HFFc6 (cell line): ENCODE results near the gene CDHR1. TPM values are rescaled to one million over a fixed set of nuclear protein-coding genes. Genes with fewer than 3 reads are reported as not detected.

Experiments
- DNase-seq: peaks from one replicate; pipeline ENCODE4 v3.0.0-alpha.2; 2018
- H3K27ac Mint-ChIP-seq: 2 replicates; pipeline ENCODE4 v1.8.0; 2020; ENCODE audit warnings: mild to moderate bottlenecking, mixed read lengths
- H3K27me3 Mint-ChIP-seq: 2 replicates; pipeline ENCODE4 v1.8.0; 2021; ENCODE audit warnings: mild to moderate bottlenecking, moderate library complexity, mixed read lengths; ENCODE audit not compliant: insufficient read depth
- H3K36me3 Mint-ChIP-seq: 2 replicates; pipeline ENCODE4 v1.8.0; 2021; ENCODE audit warnings: low read depth, mixed read lengths
- H3K4me1 Mint-ChIP-seq: 2 replicates; pipeline ENCODE4 v1.8.0; 2020; ENCODE audit warnings: low read depth, mixed read lengths
- H3K4me3 Mint-ChIP-seq: 2 replicates; pipeline ENCODE4 v1.8.0; 2020; ENCODE audit warnings: mild to moderate bottlenecking, moderate library complexity, mixed read lengths
- H3K9me3 Mint-ChIP-seq: 2 replicates; pipeline ENCODE4 v1.8.0; 2020; ENCODE audit warnings: mild to moderate bottlenecking, mixed read lengths
- total RNA-seq, 6 experiments: library from RNA; stranded (reverse); fragmentation: NEBNext Ultra II Directional; extraction: Animal tissue kit (Norgen Biotek cat#: 25700); gene quantifications; 2 replicates in 1 of 6; 3 replicates in 5 of 6; pipeline ENCODE4 v1.2.3, GENCODE V29; 2021
- TF ChIP-seq, protein P1 (sequence below): fragments of 200-600 bp; sonication (generic); IDR thresholded peaks from 2 replicates; pipeline ENCODE4 v1.5.0; 2021; ENCODE audit warnings: antibody characterized with exemption, mild to moderate bottlenecking

The CDHR1 gene
- total RNA-seq, 6 experiments from 2014 or later, result not detected

DNA sequence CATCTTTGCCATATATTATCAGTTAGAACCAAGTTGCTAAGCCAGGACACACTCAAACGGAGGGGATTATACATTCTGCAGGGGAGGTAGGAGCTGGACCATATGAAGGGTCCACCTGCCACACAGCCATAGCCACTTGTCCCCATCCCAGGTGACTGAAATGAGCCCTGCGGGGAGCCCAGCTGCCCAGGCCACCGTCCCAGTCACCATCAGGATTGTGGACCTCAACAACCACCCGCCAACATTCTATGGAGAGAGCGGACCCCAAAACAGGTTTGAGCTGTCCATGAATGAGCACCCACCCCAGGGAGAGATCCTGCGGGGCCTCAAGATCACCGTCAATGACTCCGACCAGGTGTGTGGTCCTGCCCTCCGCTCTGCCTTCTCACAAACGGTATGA is 13.7 kb downstream of the CDHR1 start:
- DNase-seq, result no peak
- H3K4me3 Mint-ChIP-seq, result no peak overlapping the region
- no peak overlapping the region for H3K27ac Mint-ChIP-seq
- peaks cover 23% of the 10 kb centered on the region for H3K27me3 Mint-ChIP-seq
- H3K9me3 Mint-ChIP-seq, result no peaks in the 10 kb centered on the region
- TF ChIP-seq, protein P1, sequence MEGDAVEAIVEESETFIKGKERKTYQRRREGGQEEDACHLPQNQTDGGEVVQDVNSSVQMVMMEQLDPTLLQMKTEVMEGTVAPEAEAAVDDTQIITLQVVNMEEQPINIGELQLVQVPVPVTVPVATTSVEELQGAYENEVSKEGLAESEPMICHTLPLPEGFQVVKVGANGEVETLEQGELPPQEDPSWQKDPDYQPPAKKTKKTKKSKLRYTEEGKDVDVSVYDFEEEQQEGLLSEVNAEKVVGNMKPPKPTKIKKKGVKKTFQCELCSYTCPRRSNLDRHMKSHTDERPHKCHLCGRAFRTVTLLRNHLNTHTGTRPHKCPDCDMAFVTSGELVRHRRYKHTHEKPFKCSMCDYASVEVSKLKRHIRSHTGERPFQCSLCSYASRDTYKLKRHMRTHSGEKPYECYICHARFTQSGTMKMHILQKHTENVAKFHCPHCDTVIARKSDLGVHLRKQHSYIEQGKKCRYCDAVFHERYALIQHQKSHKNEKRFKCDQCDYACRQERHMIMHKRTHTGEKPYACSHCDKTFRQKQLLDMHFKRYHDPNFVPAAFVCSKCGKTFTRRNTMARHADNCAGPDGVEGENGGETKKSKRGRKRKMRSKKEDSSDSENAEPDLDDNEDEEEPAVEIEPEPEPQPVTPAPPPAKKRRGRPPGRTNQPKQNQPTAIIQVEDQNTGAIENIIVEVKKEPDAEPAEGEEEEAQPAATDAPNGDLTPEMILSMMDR, result no peak
- no peaks in the 10 kb centered on the region for H3K4me1 Mint-ChIP-seq
- H3K36me3 Mint-ChIP-seq, result no peaks in the 10 kb centered on the region

DNA sequence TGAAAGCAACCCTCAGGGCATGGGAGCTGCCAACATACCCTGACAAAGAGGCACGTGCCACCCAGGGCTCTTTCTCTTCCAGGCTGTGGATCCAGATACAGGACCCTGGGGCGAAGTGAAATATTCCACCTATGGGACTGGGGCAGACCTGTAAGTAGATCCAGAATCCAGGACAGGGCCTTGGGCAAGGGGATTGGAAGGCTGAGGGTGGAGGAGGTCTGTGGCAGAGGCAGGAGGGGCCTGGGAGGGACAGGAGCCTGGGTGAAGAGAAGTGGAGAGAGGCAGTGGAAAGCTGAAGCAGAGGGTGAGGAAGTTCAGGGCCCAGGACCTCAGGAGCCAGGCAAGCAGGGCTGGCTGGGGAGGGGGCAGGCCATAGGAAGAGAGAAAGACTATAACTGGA is 17.2 kb downstream of the CDHR1 start:
- TF ChIP-seq, protein P1, result no peak

DNA sequence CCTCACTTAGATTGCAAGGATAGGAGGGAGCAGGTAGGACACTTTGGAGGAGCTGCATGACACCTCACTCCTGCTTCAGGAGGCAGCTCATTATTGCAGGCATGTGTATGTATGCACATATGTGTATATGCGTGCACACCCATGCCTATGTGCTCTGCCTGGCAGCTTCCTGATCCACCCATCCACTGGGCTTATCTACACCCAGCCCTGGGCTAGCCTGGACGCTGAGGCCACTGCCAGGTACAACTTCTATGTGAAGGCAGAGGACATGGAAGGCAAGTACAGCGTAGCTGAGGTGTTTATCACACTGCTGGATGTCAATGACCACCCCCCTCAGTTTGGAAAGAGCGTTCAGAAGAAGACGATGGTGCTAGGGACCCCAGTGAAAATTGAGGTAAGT is 17.7 kb downstream of the CDHR1 start:
- TF ChIP-seq, protein P1, result no peak
- no peaks in the 10 kb centered on the region for H3K4me1 Mint-ChIP-seq
- H3K27me3 Mint-ChIP-seq, result peaks cover 20% of the 10 kb centered on the region
- no peak overlapping the region for H3K4me3 Mint-ChIP-seq
- H3K9me3 Mint-ChIP-seq, result no peaks in the 10 kb centered on the region
- DNase-seq, result no peak
- no peak overlapping the region for H3K27ac Mint-ChIP-seq
- H3K36me3 Mint-ChIP-seq, result no peaks in the 10 kb centered on the region

More for the DNA sequence above, 17.2 kb downstream of the CDHR1 start:
- no peaks in the 10 kb centered on the region for H3K4me1 Mint-ChIP-seq
- H3K27ac Mint-ChIP-seq, result no peak overlapping the region
- H3K9me3 Mint-ChIP-seq, result no peaks in the 10 kb centered on the region
- DNase-seq, result no peak
- no peak overlapping the region for H3K4me3 Mint-ChIP-seq
- peaks cover 22% of the 10 kb centered on the region for H3K27me3 Mint-ChIP-seq
- no peaks in the 10 kb centered on the region for H3K36me3 Mint-ChIP-seq

DNA sequence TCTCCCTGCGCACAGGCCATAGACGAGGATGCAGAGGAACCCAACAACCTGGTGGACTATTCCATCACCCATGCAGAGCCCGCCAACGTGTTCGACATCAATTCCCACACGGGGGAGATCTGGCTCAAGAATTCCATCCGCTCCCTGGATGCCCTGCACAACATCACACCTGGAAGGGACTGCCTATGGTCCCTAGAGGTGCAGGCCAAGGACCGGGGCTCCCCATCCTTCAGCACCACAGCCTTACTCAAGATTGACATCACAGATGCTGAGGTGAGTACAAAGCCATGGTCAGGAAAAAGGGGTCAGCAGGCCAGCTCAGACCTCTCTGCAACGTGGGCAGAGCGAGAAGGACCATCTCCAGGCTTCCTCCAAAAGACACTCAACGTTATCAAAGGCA is 18.7 kb downstream of the CDHR1 start:
- TF ChIP-seq, protein P1, result no peak
- no peaks in the 10 kb centered on the region for H3K36me3 Mint-ChIP-seq
- no peaks in the 10 kb centered on the region for H3K9me3 Mint-ChIP-seq
- no peak for DNase-seq
- H3K4me3 Mint-ChIP-seq, result no peak overlapping the region
- H3K27ac Mint-ChIP-seq, result no peak overlapping the region
- peaks cover 16% of the 10 kb centered on the region for H3K27me3 Mint-ChIP-seq
- H3K4me1 Mint-ChIP-seq, result no peaks in the 10 kb centered on the region

DNA sequence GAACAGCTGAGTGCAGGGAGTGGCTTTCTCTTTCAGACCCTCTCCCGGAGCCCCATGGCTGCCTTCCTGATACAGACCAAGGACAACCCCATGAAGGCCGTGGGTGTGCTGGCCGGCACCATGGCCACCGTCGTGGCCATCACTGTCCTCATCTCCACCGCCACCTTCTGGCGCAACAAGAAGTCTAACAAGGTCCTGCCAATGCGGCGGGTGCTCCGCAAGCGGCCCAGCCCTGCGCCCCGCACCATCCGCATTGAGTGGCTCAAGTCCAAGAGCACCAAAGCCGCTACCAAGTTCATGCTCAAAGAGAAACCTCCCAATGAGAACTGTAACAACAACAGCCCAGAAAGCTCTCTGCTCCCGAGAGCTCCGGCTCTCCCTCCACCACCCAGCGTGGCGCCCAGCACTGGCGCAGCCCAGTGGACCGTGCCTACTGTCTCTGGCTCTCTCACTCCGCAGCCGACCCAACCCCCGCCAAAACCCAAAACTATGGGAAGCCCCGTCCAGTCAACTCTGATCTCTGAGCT is 19.8 kb downstream of the CDHR1 start:
- Mint-ChIP-seq H3K36me3 (no peaks in the 10 kb centered on the region), H3K4me1 (no peaks in the 10 kb centered on the region), H3K4me3 (no peak overlapping the region), H3K9me3 (no peaks in the 10 kb centered on the region), H3K27me3 (peaks cover 16% of the 10 kb centered on the region), H3K27ac (no peak overlapping the region)
- DNase-seq, result no peak
- TF ChIP-seq, protein P1, result no peak
